GM12873 (cell line): ENCODE results near the gene TCF7L2.

ENCODE experiments used
- CTCF ChIP-seq: IDR thresholded peaks from 2 replicates; pipeline ENCODE4 v1.5.1; 2012; ENCODE audit warnings: low read depth, mild to moderate bottlenecking, moderate library complexity, low read length, control low read depth; ENCODE audit not compliant: insufficient read depth; ENCODE audit errors: missing control alignments

The TCF7L2 gene

GRCh38 chr10:113176652-113177155 is 226.7 kb downstream of the TCF7L2 start:
- no peak for TF ChIP-seq CTCF

- no peak for TF ChIP-seq CTCF
These were observed 227.3 kb downstream of the TCF7L2 start for GRCh38 chr10:113177156-113177935.

DNA sequence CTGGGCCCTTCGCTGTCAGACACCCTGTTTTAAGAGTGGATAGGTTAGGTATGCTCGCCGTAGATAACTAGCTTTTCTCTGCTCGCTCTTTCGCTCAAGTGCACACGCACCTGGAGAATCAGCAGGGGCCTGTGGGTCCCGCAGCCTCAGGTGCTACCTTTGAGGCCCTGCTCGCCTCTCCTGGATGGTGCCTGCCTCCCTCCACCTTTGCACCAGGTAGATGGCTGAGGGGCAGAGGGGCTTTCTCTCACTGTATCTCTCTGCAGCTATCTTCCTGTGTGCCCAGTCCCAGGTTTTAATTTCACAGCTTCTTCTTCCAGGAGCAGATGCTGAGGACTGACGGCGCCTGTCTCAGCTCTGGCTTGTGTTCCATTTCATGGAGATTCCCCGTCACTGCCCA is 227.9 kb downstream of the TCF7L2 start:
- TF ChIP-seq CTCF: no peak

DNA sequence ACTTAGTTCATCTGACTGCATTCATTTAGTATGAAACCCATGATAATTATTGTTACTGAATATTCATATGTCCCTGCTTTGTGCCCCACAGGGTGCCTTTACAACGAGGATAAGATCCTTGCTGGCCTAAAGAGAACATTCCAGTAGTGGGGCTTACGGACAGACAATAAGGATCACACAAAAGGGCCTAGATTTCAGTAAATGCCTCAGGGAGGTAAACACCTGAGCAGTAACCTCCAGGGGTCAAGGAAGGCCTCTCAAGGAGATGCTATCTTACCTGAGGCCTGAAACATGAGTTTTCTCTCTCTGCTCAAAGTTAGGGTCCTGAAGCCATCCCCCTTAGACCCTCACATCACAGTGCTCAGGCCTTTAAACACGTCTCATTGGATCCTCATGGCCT is 228.7 kb downstream of the TCF7L2 start:
- TF ChIP-seq CTCF: no peak

DNA sequence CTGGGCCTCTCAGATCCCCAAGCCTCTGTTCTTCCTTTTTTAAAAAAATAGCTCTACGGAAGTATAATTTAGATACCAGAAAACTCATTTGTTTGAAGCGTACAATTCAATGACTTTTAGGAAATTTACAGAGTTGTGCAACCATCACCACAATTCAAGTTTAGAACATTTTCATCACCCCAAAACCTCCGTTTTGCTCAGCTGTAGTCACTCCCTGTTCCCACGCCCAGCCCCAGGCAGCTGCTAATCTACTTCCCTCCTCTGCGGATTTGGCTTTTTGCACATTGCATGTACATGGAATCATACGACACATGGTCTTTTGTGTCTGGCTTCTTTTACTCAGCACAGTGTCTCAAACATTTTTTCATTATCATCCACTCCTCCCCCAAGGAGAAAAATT is 229.2 kb downstream of the TCF7L2 start:
- no peak for TF ChIP-seq CTCF

- TF ChIP-seq CTCF: no peak
These were observed 229.9 kb downstream of the TCF7L2 start for GRCh38 chr10:113179966-113180365.

GRCh38 chr10:113180401-113181154 is 230.5 kb downstream of the TCF7L2 start:
- no peak for TF ChIP-seq CTCF
